ENCODE data around the gene MESP1. TPM values are rescaled to one million over a fixed set of nuclear protein-coding genes. Genes with fewer than 3 reads are reported as not detected.

Gene MESP1
- total RNA-seq, 1 experiment from 2014 or later: 6.4 TPM

DNA sequence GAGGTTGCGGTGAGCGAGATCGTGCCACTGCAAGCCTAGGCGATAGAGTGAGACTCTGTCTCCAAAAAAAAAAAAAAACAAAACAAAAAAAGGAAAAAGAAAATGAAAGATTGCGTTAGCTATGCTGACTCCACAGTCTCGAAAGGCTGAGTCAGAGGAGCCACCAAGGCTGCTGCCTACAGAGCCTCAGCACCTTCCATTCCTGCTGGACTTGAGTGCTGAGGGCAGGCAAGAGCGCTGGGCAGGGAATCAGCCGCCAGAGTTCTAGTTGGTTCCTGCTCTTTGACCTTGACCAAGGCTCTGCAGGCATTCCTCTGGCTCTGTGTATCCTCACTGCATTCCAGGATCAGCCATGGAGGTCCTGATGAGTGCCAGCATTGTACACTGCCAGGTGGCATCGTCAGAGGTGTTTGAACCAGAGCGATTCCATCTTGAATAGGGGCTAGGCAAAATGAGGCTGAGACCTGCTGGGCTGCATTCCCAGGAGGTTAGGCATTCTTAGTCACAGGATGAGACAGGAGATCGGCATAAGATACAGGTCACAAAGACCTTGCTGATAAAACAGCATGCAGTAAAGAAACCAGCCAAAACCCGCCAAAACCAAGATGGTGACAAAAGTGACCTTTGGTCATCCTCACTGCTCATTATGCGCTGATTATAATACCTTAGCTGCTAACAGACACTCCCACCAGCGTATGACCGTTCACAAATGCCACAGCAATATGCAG lies 31.0 kb upstream of the MESP1 start:
- Histone ChIP-seq H3K27me3 (ENCODE audit: control insufficient read depth, insufficient read depth, low read length) (no peaks in the 10 kb centered on the region), H3K4me3 (ENCODE audit: low read depth in 2 of 2, low read length in 2 of 2) (no peak overlapping the region), H3K9me3 (ENCODE audit: control insufficient read depth, insufficient read depth, low read depth, low read length) (no peaks in the 10 kb centered on the region), H3K4me1 (ENCODE audit: control insufficient read depth, insufficient read depth, low read length) (peaks cover 21% of the 10 kb centered on the region), H3K36me3 (ENCODE audit: control insufficient read depth, insufficient read depth, low read length) (no peaks in the 10 kb centered on the region), H3K27ac (ENCODE audit: low read length) (no peak overlapping the region)
- in situ Hi-C loops (cut with HindIII; ENCODE audit: low pct_unique_long_range_greater_than_20kb, low sequenced_read_pairs) (no loop called here), intact Hi-C loops (cut with micrococcal nuclease; ENCODE audit: unreplicated experiment) (no loop called here)
- no peak for DNase-seq (ENCODE audit: low read depth, low spot score)
- peak; percentile 41 for ATAC-seq
- CTCF ChIA-PET: no interaction called here
- TF ChIP-seq SIN3A (IDR thresholded peaks at IDR 0.05; ENCODE audit: borderline replicate concordance, insufficient read depth, low read depth, low read length) (no peak), TCF7L2 (IDR thresholded peaks at IDR 0.05; ENCODE audit: low read depth, low read length) (no peak), POLR2AphosphoS5 (IDR thresholded peaks at IDR 0.05; ENCODE audit: low read depth, low read length) (no peak)
- TF ChIP-seq, protein P1, sequence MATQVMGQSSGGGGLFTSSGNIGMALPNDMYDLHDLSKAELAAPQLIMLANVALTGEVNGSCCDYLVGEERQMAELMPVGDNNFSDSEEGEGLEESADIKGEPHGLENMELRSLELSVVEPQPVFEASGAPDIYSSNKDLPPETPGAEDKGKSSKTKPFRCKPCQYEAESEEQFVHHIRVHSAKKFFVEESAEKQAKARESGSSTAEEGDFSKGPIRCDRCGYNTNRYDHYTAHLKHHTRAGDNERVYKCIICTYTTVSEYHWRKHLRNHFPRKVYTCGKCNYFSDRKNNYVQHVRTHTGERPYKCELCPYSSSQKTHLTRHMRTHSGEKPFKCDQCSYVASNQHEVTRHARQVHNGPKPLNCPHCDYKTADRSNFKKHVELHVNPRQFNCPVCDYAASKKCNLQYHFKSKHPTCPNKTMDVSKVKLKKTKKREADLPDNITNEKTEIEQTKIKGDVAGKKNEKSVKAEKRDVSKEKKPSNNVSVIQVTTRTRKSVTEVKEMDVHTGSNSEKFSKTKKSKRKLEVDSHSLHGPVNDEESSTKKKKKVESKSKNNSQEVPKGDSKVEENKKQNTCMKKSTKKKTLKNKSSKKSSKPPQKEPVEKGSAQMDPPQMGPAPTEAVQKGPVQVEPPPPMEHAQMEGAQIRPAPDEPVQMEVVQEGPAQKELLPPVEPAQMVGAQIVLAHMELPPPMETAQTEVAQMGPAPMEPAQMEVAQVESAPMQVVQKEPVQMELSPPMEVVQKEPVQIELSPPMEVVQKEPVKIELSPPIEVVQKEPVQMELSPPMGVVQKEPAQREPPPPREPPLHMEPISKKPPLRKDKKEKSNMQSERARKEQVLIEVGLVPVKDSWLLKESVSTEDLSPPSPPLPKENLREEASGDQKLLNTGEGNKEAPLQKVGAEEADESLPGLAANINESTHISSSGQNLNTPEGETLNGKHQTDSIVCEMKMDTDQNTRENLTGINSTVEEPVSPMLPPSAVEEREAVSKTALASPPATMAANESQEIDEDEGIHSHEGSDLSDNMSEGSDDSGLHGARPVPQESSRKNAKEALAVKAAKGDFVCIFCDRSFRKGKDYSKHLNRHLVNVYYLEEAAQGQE (IDR thresholded peaks at IDR 0.05; ENCODE audit: insufficient read depth in 1 of 2, low read depth in 2 of 2, low read length in 1 of 2): no peak
- TF ChIP-seq, protein P2, sequence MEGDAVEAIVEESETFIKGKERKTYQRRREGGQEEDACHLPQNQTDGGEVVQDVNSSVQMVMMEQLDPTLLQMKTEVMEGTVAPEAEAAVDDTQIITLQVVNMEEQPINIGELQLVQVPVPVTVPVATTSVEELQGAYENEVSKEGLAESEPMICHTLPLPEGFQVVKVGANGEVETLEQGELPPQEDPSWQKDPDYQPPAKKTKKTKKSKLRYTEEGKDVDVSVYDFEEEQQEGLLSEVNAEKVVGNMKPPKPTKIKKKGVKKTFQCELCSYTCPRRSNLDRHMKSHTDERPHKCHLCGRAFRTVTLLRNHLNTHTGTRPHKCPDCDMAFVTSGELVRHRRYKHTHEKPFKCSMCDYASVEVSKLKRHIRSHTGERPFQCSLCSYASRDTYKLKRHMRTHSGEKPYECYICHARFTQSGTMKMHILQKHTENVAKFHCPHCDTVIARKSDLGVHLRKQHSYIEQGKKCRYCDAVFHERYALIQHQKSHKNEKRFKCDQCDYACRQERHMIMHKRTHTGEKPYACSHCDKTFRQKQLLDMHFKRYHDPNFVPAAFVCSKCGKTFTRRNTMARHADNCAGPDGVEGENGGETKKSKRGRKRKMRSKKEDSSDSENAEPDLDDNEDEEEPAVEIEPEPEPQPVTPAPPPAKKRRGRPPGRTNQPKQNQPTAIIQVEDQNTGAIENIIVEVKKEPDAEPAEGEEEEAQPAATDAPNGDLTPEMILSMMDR (IDR thresholded peaks at IDR 0.05): no peak
- no TSS peak for BruUV-seq (replicated peaks)
- POLR2A ChIA-PET: interaction anchor here (0.7 kb wide), 1 partner anchor 101 kb away, joined by 6 read pairs; no protein-coding TSS in a partner anchor

GRCh38 chr15:89781055-89781454 lies 30.0 kb upstream of the MESP1 start:
- POLR2A ChIA-PET: interaction anchor here (0.7 kb wide), 1 partner anchor 102 kb away, joined by 6 read pairs; no protein-coding TSS in a partner anchor
- no TSS peak for BruUV-seq (replicated peaks)

More at GRCh38 chr15:89781055-89781454, 30.0 kb upstream of the MESP1 start:
- H3K27me3 ChIP-seq (ENCODE audit: control insufficient read depth, insufficient read depth, low read length): no peaks in the 10 kb centered on the region
- no peak for DNase-seq (ENCODE audit: low read depth, low spot score)
- H3K4me3 ChIP-seq (ENCODE audit: low read depth in 2 of 2, low read length in 2 of 2): no peak overlapping the region
- TF ChIP-seq, protein P2 (IDR thresholded peaks at IDR 0.05): no peak
- TF ChIP-seq SIN3A (IDR thresholded peaks at IDR 0.05; ENCODE audit: borderline replicate concordance, insufficient read depth, low read depth, low read length) (no peak), TCF7L2 (IDR thresholded peaks at IDR 0.05; ENCODE audit: low read depth, low read length) (no peak), POLR2AphosphoS5 (IDR thresholded peaks at IDR 0.05; ENCODE audit: low read depth, low read length) (no peak)
- TF ChIP-seq, protein P1 (IDR thresholded peaks at IDR 0.05; ENCODE audit: insufficient read depth in 1 of 2, low read depth in 2 of 2, low read length in 1 of 2): no peak
- ATAC-seq: peak; percentile 28; the same call in 1 of the 2 replicates
- CTCF ChIA-PET: interaction anchor here (1.0 kb wide), 1 partner anchor 20 kb away, joined by 3 read pairs; no protein-coding TSS in a partner anchor
- no peaks in the 10 kb centered on the region for H3K36me3 ChIP-seq (ENCODE audit: control insufficient read depth, insufficient read depth, low read length)
- H3K4me1 ChIP-seq (ENCODE audit: control insufficient read depth, insufficient read depth, low read length): peaks cover 21% of the 10 kb centered on the region
- in situ Hi-C loops (cut with HindIII; ENCODE audit: low pct_unique_long_range_greater_than_20kb, low sequenced_read_pairs): no loop called here
- H3K9me3 ChIP-seq (ENCODE audit: control insufficient read depth, insufficient read depth, low read depth, low read length): no peaks in the 10 kb centered on the region
- intact Hi-C loops (cut with micrococcal nuclease; ENCODE audit: unreplicated experiment): no loop called here
- H3K27ac ChIP-seq (ENCODE audit: low read length): peak overlapping the region; percentile 8; the same call in 1 of the 2 replicates
